Measurements from ENCODE around the gene AGRN. TPM values are rescaled to one million over a fixed set of nuclear protein-coding genes. Genes with fewer than 3 reads are reported as not detected.

AGRN gene
- total RNA-seq, 1 donor from 2014 or later = 479 TPM

DNA sequence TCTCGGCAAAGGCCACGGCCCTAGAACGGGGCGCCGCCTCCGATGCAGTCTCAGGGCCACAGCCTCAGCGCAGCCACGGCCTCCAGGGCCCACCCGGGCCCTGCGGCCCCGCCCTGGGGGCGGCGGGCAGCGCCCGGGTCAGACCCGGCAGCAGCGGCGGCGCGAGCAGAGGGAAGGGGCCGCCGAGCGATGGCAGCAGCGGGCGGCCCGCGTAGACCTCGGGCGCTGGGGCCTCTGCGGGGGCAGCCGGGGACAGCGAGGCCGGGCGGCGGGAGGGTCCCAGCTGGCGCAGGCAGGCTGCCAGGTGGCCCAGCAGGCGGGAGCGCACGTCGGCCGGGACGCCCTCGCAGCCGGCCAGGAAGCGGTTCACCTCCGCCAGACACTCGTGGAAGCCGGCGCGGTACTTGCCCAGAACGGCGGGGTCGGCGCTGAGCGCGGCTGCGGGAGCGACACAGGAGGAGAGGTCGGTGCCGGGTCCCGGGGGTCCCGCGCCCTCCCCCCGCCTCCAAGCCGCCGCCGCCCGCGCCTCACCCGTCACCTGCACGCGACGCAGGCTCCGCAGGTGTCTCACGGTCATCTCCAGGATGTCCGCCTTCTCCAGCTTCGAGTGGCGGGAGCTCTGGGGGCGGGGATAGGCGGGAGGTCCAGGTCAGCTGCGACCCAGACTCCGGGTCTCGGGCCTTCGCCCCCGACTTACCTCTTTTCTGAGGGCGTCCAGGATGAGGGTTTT lies 20.8 kb upstream of the AGRN start:
- no peak for DNase-seq (ENCODE audit: low read depth)
- H3K27me3 ChIP-seq (ENCODE audit: control insufficient read depth, insufficient read depth, low read length) = peaks cover 14% of the 10 kb centered on the region
- no peaks in the 10 kb centered on the region for H3K36me3 ChIP-seq (ENCODE audit: control insufficient read depth, insufficient read depth, low read length)
- TF ChIP-seq, protein P1, sequence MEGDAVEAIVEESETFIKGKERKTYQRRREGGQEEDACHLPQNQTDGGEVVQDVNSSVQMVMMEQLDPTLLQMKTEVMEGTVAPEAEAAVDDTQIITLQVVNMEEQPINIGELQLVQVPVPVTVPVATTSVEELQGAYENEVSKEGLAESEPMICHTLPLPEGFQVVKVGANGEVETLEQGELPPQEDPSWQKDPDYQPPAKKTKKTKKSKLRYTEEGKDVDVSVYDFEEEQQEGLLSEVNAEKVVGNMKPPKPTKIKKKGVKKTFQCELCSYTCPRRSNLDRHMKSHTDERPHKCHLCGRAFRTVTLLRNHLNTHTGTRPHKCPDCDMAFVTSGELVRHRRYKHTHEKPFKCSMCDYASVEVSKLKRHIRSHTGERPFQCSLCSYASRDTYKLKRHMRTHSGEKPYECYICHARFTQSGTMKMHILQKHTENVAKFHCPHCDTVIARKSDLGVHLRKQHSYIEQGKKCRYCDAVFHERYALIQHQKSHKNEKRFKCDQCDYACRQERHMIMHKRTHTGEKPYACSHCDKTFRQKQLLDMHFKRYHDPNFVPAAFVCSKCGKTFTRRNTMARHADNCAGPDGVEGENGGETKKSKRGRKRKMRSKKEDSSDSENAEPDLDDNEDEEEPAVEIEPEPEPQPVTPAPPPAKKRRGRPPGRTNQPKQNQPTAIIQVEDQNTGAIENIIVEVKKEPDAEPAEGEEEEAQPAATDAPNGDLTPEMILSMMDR (IDR thresholded peaks at IDR 0.05; ENCODE audit: insufficient read depth, low read length, poor library complexity, severe bottlenecking) = no peak
- peak overlapping the region; percentile 83 for H3K4me3 ChIP-seq (ENCODE audit: low read depth, low read length)

DNA sequence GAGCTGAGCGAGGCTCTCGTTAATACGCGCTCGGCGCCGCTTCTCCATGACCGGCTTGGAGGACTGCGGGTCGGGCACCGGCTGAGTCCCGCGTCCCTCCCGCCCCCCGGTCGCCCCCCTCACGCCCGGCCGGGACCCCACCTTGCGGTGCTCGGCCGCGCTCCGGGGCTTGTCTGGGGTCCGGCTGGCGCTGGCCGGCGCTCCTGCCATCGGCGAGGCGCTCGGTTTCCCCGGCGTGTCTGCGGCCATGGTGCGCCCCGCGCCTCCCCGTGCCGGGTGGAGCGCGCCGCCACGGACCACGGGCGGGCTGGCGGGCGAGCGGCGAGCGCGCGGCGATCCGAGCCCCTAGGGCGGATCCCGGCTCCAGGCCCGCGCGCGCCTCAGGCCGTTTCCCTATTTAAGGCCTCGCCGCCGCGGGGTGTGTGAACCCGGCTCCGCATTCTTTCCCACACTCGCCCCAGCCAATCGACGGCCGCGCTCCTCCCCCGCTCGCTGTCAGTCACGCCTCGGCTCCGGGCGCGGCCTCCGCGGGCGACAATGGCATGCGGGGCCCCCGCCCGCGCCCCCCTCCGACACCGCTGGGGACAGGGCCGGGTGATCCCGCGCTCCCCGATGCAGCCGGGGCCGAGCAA lies 20.1 kb upstream of the AGRN start, which contains the start of gene HES4:
Gene HES4 (minus strand): TSS at position 373 of the 632 bp plus-strand sequence. CDS start 124 bp downstream, at position 249.
- H3K4me3 ChIP-seq (ENCODE audit: low read depth, low read length) = peak within 1 kb of the TSS; percentile 83
- TF ChIP-seq, protein P1 (IDR thresholded peaks at IDR 0.05; ENCODE audit: insufficient read depth, low read length, poor library complexity, severe bottlenecking) = no peak
- H3K27me3 ChIP-seq (ENCODE audit: control insufficient read depth, insufficient read depth, low read length) = peaks cover 14% of the 10 kb centered on the region
- peak; percentile 65 for DNase-seq (ENCODE audit: low read depth)
- no peaks in the 10 kb centered on the region for H3K36me3 ChIP-seq (ENCODE audit: control insufficient read depth, insufficient read depth, low read length)

DNA sequence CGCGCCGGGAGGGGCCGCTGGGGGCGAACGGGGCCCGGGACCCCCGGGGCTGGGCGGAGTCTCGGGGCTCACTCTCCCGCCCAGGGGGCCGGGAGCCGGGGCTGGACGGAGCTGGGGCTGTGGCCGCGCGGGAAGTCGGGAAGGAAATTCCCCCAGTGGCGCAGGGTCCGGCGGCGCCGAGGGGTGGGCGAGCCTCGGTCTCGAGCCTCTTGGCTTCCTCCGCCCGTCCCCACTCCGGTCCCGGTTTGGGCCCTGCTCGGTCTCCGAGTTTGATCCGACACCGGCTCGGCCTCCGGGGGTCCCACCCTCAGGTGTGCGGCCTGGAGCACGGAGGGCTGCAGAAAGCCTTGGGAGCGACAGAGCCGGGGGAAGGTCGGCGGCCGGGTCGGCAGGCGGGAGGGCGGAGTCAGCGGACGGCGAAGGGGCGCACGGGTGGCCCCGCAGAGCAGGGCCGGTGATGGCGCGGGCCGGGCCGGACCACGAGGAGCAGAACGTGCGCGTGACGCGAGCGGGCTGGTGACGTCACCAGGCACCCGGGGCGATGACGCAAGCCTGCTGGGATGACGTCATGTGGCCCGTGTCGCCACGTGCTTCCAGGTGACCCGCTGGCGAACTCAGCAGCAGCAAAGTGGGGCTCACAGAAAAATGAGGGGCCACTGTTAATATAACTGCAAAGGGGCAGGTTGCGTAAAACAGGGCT lies 19.4 kb upstream of the AGRN start:
- Histone ChIP-seq H3K4me3 (ENCODE audit: low read depth, low read length) (peak overlapping the region; percentile 83), H3K27me3 (ENCODE audit: control insufficient read depth, insufficient read depth, low read length) (peaks cover 13% of the 10 kb centered on the region), H3K36me3 (ENCODE audit: control insufficient read depth, insufficient read depth, low read length) (no peaks in the 10 kb centered on the region)
- peak; percentile 26 for DNase-seq (ENCODE audit: low read depth)
- TF ChIP-seq, protein P1 (IDR thresholded peaks at IDR 0.05; ENCODE audit: insufficient read depth, low read length, poor library complexity, severe bottlenecking) = no peak

DNA sequence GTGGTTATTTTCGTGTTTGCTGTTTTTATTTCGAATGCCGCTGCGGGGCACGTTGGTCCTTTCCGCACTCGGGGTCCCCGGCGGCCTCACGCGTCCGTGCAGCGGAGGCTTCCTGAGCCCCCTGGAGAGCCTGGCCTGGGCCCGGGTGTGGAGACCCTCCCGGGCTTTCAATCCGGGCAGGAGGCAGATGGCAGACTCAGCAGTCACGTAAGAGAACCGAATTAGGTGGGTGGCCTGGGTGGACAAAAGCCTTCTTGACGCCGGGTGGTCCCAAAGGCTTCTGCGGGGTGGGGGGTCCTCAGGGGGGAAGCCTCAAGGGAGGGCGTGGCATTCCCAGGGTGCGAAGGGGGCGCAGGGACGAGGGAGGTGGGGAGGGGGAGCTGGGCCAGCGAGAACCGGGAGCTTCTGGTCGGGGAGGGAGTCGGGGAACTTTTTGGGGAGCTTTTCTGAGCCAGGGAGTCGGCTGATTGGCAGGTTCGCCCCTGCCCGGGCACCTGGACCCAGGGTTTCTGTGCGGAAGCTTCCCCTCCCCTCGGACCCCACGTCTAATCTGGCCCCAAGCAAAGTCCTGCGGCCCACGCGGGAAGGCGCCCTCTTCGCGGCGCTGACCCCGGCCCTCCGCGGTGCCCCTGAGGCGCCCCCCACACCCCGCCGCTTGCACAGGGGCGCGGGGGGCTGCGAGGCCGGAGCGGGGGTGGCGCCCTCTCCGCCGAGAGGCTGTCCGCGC lies 18.7 kb upstream of the AGRN start:
- Histone ChIP-seq H3K4me3 (ENCODE audit: low read depth, low read length) (peak overlapping the region; percentile 83), H3K27me3 (ENCODE audit: control insufficient read depth, insufficient read depth, low read length) (peaks cover 9% of the 10 kb centered on the region), H3K36me3 (ENCODE audit: control insufficient read depth, insufficient read depth, low read length) (no peaks in the 10 kb centered on the region)
- TF ChIP-seq, protein P1 (IDR thresholded peaks at IDR 0.05; ENCODE audit: insufficient read depth, low read length, poor library complexity, severe bottlenecking) = no peak
- DNase-seq (ENCODE audit: low read depth) = no peak

DNA sequence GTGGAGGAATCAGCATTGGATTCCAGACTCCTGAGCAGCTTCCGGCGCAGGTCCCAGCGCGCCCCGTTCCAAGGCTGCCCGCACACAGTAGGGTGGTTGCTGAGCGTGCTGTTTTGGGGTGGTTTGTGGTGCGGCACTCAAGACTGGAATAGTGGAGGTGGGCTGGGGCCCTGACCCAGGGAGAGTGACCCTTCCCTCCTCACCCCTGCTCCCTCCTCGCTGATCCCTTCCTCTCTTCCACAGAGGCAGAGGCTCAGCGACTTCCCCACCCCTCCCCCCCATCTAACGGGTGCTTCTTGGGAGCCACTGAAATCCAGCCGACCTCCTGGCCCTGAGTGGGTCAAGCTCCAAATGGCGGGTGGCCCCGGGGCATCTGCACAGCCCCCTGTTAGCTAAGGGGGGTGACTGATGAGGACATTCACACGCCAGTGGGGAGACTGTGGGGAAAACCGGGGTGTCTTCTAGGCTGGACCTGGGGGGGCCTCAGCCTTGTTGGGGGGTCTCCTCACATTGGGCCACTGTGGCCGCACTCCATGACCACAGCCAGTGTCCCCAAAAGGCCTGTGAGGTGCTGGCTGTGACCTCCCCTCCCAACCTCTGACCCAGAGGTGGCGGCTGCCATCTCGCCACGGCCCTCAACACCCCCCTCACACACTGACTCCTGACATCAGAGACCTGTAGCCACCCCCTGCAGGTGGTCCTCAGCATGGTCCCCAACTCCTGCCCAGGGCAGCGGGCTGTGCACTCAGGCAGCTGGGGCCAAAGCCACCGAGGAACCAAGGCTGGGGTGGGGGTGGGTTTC lies 16.1 kb upstream of the AGRN start:
- Histone ChIP-seq H3K27me3 (ENCODE audit: control insufficient read depth, insufficient read depth, low read length) (no peaks in the 10 kb centered on the region), H3K4me3 (ENCODE audit: low read depth, low read length) (no peak overlapping the region), H3K36me3 (ENCODE audit: control insufficient read depth, insufficient read depth, low read length) (no peaks in the 10 kb centered on the region)
- TF ChIP-seq, protein P1 (IDR thresholded peaks at IDR 0.05; ENCODE audit: insufficient read depth, low read length, poor library complexity, severe bottlenecking) = no peak
- no peak for DNase-seq (ENCODE audit: low read depth)

Data from kidney epithelial cell (primary cell).